ENCODE measurements around the gene URI1. TPM values are rescaled to one million over a fixed set of nuclear protein-coding genes. Genes with fewer than 3 reads are reported as not detected.

URI1 gene
- total and polyA plus RNA-seq, 11 donors: 10.9 to 53.7 (median 41.5) TPM

GRCh38 chr19:29974701-29975100, 32.7 kb downstream of the URI1 start:
- TF ChIP-seq CTCF (IDR thresholded peaks at IDR 0.05) (no peak), POLR2A (IDR thresholded peaks at IDR 0.05) (no peak)
- ATAC-seq (no peak), DNase-seq (no peak)
- H3K4me1 ChIP-seq: peaks cover 0 to 49% (median 15%) of the 10 kb centered on the region in 12 donors
- intact Hi-C loops (cut with DNase I): no loop called here
- H3K4me3 ChIP-seq: no peak overlapping the region
- H3K27me3 ChIP-seq: no peaks in the 10 kb centered on the region
- 96 to 99% (median 97%) methylated on average over 2 of the region's 2 CpGs for WGBS, 4 donors
- no peak overlapping the region for H3K27ac ChIP-seq
- H3K9me3 ChIP-seq: no peaks in the 10 kb centered on the region
- no peaks in the 10 kb centered on the region for H3K36me3 ChIP-seq

- ATAC-seq (no peak), DNase-seq (no peak)
- H3K27me3 ChIP-seq: no peaks in the 10 kb centered on the region
- intact Hi-C loops (cut with DNase I): no loop called here
- H3K9me3 ChIP-seq: no peaks in the 10 kb centered on the region
- 94 to 96% (median 95%) methylated on average over 6 of the region's 6 CpGs for WGBS, 4 donors
- TF ChIP-seq POLR2A (IDR thresholded peaks at IDR 0.05) (no peak), CTCF (IDR thresholded peaks at IDR 0.05) (no peak)
- H3K36me3 ChIP-seq: no peaks in the 10 kb centered on the region
- no peak overlapping the region for H3K27ac ChIP-seq
- H3K4me3 ChIP-seq: no peak overlapping the region
- peaks cover 0 to 37% (median 5%) of the 10 kb centered on the region in 12 donors for H3K4me1 ChIP-seq
Observed at GRCh38 chr19:29976151-29976943, 34.3 kb downstream of the URI1 start.

GRCh38 chr19:29978080-29978479, 36.0 kb downstream of the URI1 start:
- H3K9me3 ChIP-seq: no peaks in the 10 kb centered on the region
- H3K36me3 ChIP-seq: no peaks in the 10 kb centered on the region
- no peak for ATAC-seq
- no peak for TF ChIP-seq POLR2A (IDR thresholded peaks at IDR 0.05)
- no peak for TF ChIP-seq CTCF (IDR thresholded peaks at IDR 0.05)
- no peak overlapping the region for H3K4me3 ChIP-seq
- intact Hi-C loops (cut with DNase I): no loop called here
- no peaks in the 10 kb centered on the region for H3K27me3 ChIP-seq
- H3K27ac ChIP-seq: no peak overlapping the region
- WGBS, 4 donors: 47 to 61% (median 57%) methylated on average over 3 of the region's 3 CpGs
- peaks cover 0 to 35% (median 7%) of the 10 kb centered on the region in 12 donors for H3K4me1 ChIP-seq
- DNase-seq: no peak

- H3K27ac ChIP-seq: no peak overlapping the region
- no peaks in the 10 kb centered on the region for H3K9me3 ChIP-seq
- no peaks in the 10 kb centered on the region for H3K27me3 ChIP-seq
- H3K36me3 ChIP-seq: peaks cover 0 to 14% (median 8%) of the 10 kb centered on the region in 9 donors
- TF ChIP-seq CTCF (IDR thresholded peaks at IDR 0.05): no peak
- TF ChIP-seq POLR2A (IDR thresholded peaks at IDR 0.05): no peak
- H3K4me1 ChIP-seq: peaks cover 0 to 19% (median 7%) of the 10 kb centered on the region in 12 donors
- ATAC-seq: no peak
- intact Hi-C loops (cut with DNase I): no loop called here
- 64 to 76% (median 74%) methylated on average over 3 of the region's 3 CpGs for WGBS, 4 donors
- H3K4me3 ChIP-seq: no peak overlapping the region
- DNase-seq: no peak
Observed at GRCh38 chr19:29983568-29983967, 41.5 kb downstream of the URI1 start.
